Gastroesophageal sphincter (tissue), 2 donors: ENCODE results near the gene DNAJC1.

Experiments
- POLR2A ChIP-seq, 2 donors: fragments of 450-650 bp; IDR thresholded peaks; one replicate each; pipeline ENCODE4 v1.6.1; 2017; ENCODE audit warnings: antibody characterized with exemption in 2 of 2, mild to moderate bottlenecking in 2 of 2, moderate library complexity in 1 of 2
- POLR2AphosphoS5 ChIP-seq: sonication (generic); formaldehyde crosslinking; IDR thresholded peaks from one replicate; pipeline ENCODE4 v1.6.1; 2017; ENCODE audit warnings: antibody characterized with exemption

DNA sequence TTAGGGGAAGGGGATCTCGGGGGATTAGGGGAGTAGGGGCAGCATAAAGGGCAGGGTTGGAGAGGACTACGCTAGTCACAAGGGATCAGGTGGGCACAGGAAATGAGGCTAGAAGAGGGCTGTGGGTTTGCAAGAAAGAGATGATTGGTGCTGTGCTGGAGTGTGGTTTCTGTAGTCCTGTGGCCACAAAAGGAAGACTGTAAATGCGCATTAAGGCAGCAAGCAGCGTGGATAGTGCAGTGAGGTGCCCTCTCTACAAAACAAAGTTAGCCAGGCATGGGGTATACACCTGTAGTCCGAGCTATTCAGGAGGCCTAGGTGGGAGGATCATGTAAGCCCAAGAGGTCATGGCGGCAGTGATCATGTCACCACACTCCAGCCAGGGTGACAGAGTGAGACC is 257.4 kb downstream of the DNAJC1 start:
- TF ChIP-seq POLR2A (IDR thresholded peaks at IDR 0.05) (no peak), POLR2AphosphoS5 (no peak)
